Measurements from ENCODE around the gene ITGA7. TPM values are rescaled to one million over a fixed set of nuclear protein-coding genes. Genes with fewer than 3 reads are reported as not detected.
A peak's percentile ranks its signal among the peaks of the same experiment; 100 is the strongest.

The ITGA7 gene
- total RNA-seq, 2 experiments from 2014 or later, result 4.3 to 4.8 TPM

GRCh38 chr12:55658635-55659391 is 48.9 kb downstream of the ITGA7 start:
- intact Hi-C loops (cut with micrococcal nuclease), result no loop called here
- TF ChIP-seq CTCF (IDR thresholded peaks at IDR 0.05), result no peak
- peaks cover 1% of the 10 kb centered on the region for H3K27me3 Mint-ChIP-seq
- H3K27ac Mint-ChIP-seq, result no peak overlapping the region
- H3K9me3 Mint-ChIP-seq, result no peaks in the 10 kb centered on the region
- no peaks in the 10 kb centered on the region for H3K36me3 Mint-ChIP-seq (ENCODE audit: low read depth)
- DNase-seq, result no peak
- no peak overlapping the region for H3K4me3 Mint-ChIP-seq
- ChIA-PET CTCF (interaction anchor here (1.3 to 4.3 kb wide), 4 partner anchors 13 to 78 kb away, joined by 4 to 99 read pairs (median 20); no protein-coding TSS in a partner anchor), POLR2A (no interaction called here)
- no peak for ATAC-seq
- no peaks in the 10 kb centered on the region for H3K4me1 Mint-ChIP-seq (ENCODE audit: low read depth)

GRCh38 chr12:55658212-55658611 is 49.5 kb downstream of the ITGA7 start:
- no peaks in the 10 kb centered on the region for H3K9me3 Mint-ChIP-seq
- POLR2A ChIA-PET, result no interaction called here
- CTCF ChIA-PET, result interaction anchor here (1.2 to 4.3 kb wide), 5 partner anchors 13 to 79 kb away, joined by 3 to 99 read pairs (median 5); no protein-coding TSS in a partner anchor
- TF ChIP-seq CTCF (IDR thresholded peaks at IDR 0.05), result no peak
- no peak overlapping the region for H3K4me3 Mint-ChIP-seq
- no peaks in the 10 kb centered on the region for H3K36me3 Mint-ChIP-seq (ENCODE audit: low read depth)
- DNase-seq (no peak), ATAC-seq (no peak)
- H3K27me3 Mint-ChIP-seq, result peaks cover 1% of the 10 kb centered on the region
- H3K4me1 Mint-ChIP-seq (ENCODE audit: low read depth), result no peaks in the 10 kb centered on the region
- intact Hi-C loops (cut with micrococcal nuclease), result no loop called here
- H3K27ac Mint-ChIP-seq, result no peak overlapping the region

DNA sequence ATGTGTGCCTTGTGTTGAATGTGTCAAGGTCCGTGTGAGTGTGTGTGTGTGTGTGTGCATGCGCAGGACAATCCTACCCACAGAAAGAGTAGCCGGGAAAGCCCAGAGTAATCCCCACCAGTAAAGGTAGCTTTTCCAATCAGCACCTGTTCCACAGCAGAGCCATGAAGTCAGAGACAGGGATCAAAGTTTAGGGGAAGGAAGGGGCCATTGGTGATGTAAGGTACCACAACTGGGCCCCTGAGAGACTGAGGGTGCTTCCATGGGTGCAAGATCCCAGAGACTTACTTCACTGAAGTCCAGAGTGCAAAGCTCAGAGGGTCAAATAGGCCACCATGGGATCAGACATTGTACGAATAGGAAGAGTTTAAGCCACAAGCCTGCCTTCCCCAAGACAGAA is 50.5 kb downstream of the ITGA7 start:
- DNase-seq (no peak), ATAC-seq (no peak)
- H3K4me1 Mint-ChIP-seq (ENCODE audit: low read depth), result peaks cover 9% of the 10 kb centered on the region
- no peak overlapping the region for H3K27ac Mint-ChIP-seq
- peaks cover 1% of the 10 kb centered on the region for H3K27me3 Mint-ChIP-seq
- H3K4me3 Mint-ChIP-seq, result no peak overlapping the region
- peaks cover 3% of the 10 kb centered on the region for H3K36me3 Mint-ChIP-seq (ENCODE audit: low read depth)
- ChIA-PET POLR2A (interaction anchor here (0.9 to 1.0 kb wide), 2 partner anchors 10 to 72 kb away, joined by 3 to 4 read pairs; no protein-coding TSS in a partner anchor), CTCF (interaction anchor here (0.7 to 4.3 kb wide), 30 partner anchors 12 to 659 kb away, joined by 3 to 99 read pairs (median 8); partner anchors contain the start of gene OR2AP1)
- peaks cover 8% of the 10 kb centered on the region for H3K9me3 Mint-ChIP-seq
- intact Hi-C loops (cut with micrococcal nuclease), result no loop called here
- no peak for TF ChIP-seq CTCF (IDR thresholded peaks at IDR 0.05)

DNA sequence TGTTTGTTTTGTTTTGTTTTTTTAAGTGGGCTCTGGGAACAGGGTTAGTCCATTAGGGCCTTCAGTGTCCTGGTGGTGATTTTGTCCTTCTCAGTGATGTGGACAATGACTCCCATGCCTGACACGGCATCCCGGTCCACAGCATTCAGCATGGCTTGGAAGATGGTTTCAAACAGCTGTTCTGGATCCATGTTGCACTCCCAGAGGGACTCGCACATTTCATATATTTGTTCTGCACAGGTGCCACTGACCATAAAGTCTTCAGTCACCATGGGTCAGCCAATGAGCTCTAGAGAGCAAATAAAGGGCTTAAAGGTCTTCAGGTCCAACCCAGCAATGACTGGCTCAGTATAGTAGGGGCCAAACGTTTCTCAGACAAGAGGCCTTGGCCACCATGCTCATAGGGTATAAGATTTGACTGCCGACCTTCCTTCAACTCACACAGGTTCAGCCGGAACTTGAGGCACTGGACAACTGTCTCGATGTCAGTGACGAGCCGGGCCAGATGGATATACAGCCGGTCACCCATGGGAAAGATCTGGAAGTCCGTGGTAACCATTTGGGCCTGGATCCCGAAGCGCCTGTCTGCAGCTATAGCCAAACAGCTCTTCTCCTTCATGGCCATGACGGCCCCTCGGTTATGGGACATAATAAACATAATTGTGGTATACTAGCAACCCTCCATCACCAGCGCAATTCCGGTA is 53.0 kb downstream of the ITGA7 start:
- no peak overlapping the region for H3K4me3 Mint-ChIP-seq
- intact Hi-C loops (cut with micrococcal nuclease), result no loop called here
- peaks cover 1% of the 10 kb centered on the region for H3K27me3 Mint-ChIP-seq
- H3K27ac Mint-ChIP-seq, result no peak overlapping the region
- H3K9me3 Mint-ChIP-seq, result peaks cover 21% of the 10 kb centered on the region
- POLR2A ChIA-PET, result interaction anchor here (0.6 kb wide), 1 partner anchor 465 kb away, joined by 5 read pairs; no protein-coding TSS in a partner anchor
- H3K4me1 Mint-ChIP-seq (ENCODE audit: low read depth), result peaks cover 20% of the 10 kb centered on the region
- DNase-seq, result no peak
- no peak for ATAC-seq
- no peak for TF ChIP-seq CTCF (IDR thresholded peaks at IDR 0.05)
- CTCF ChIA-PET, result interaction anchor here (1.1 to 3.3 kb wide), 3 partner anchors 9 to 466 kb away, joined by 5 to 17 read pairs (median 7); no protein-coding TSS in a partner anchor
- H3K36me3 Mint-ChIP-seq (ENCODE audit: low read depth), result peaks cover 8% of the 10 kb centered on the region

GRCh38 chr12:55653031-55653430 is 54.7 kb downstream of the ITGA7 start:
- Mint-ChIP-seq H3K27me3 (peaks cover 1% of the 10 kb centered on the region), H3K4me3 (no peak overlapping the region), H3K27ac (peak overlapping the region; percentile 5), H3K36me3 (ENCODE audit: low read depth) (peaks cover 8% of the 10 kb centered on the region), H3K4me1 (ENCODE audit: low read depth) (peaks cover 20% of the 10 kb centered on the region), H3K9me3 (peaks cover 27% of the 10 kb centered on the region)
- intact Hi-C loops (cut with micrococcal nuclease), result no loop called here
- no peak for TF ChIP-seq CTCF (IDR thresholded peaks at IDR 0.05)
- ChIA-PET POLR2A (no interaction called here), CTCF (no interaction called here)
- no peak for ATAC-seq
- DNase-seq, result peak; percentile 55

Data from activated CD8-positive, alpha-beta T cell treated with anti-CD3 and anti-CD28 coated beads for 36 hours (primary cell).